Measurements from ENCODE around the gene ZBP1.
A peak's percentile ranks its signal among the peaks of the same experiment; 100 is the strongest.
"Not testable (repeated sequence)": the region's sequence is repeated elsewhere in the genome, so short reads cannot be mapped to it uniquely, and the experiment has no call there.

ZBP1 gene

GRCh38 chr20:57638173-57638894, 18.1 kb upstream of the ZBP1 start:
- DNase-seq, result no peak

GRCh38 chr20:57633945-57634491, 13.8 kb upstream of the ZBP1 start:
- no peak for DNase-seq

- DNase-seq, result no peak
These were observed 12.1 kb upstream of the ZBP1 start for GRCh38 chr20:57632286-57632685.

GRCh38 chr20:57630061-57630460, 9.8 kb upstream of the ZBP1 start:
- no peak for DNase-seq

GRCh38 chr20:57629491-57629901, 9.3 kb upstream of the ZBP1 start:
- DNase-seq, result not testable (repeated sequence)

- DNase-seq, result not testable (repeated sequence)
These were observed 8.7 kb upstream of the ZBP1 start for GRCh38 chr20:57628962-57629308.

GRCh38 chr20:57628047-57628961, 8.1 kb upstream of the ZBP1 start:
- no peak for DNase-seq

GRCh38 chr20:57627339-57627738, 7.1 kb upstream of the ZBP1 start:
- DNase-seq, result no peak

GRCh38 chr20:57625978-57626377, 5.8 kb upstream of the ZBP1 start:
- DNase-seq, result no peak

GRCh38 chr20:57625181-57625958, 5.1 kb upstream of the ZBP1 start:
- DNase-seq, result no peak

- DNase-seq, result no peak
These were observed 3.9 kb upstream of the ZBP1 start for GRCh38 chr20:57624124-57624523.

- peak; percentile 23 for DNase-seq
These were observed 2.6 kb upstream of the ZBP1 start for GRCh38 chr20:57622579-57623381.

- no peak for DNase-seq
These were observed 2.0 kb upstream of the ZBP1 start for GRCh38 chr20:57622201-57622570.

- DNase-seq, result no peak
These were observed 1.4 kb upstream of the ZBP1 start for GRCh38 chr20:57621421-57622200.

GRCh38 chr20:57620999-57621398, 773 bp upstream of the ZBP1 start:
- no peak for DNase-seq

GRCh38 chr20:57619051-57619831, 985 bp downstream of the ZBP1 start:
- no peak for DNase-seq

GRCh38 chr20:57618764-57619050, 1.5 kb downstream of the ZBP1 start:
- DNase-seq, result no peak

- DNase-seq, result no peak
These were observed 2.0 kb downstream of the ZBP1 start for GRCh38 chr20:57618091-57618763.

GRCh38 chr20:57617079-57617795, 3.0 kb downstream of the ZBP1 start:
- no peak for DNase-seq
